ENCODE results near the gene ATG7. TPM values are rescaled to one million over a fixed set of nuclear protein-coding genes. Genes with fewer than 3 reads are reported as not detected.
A peak's percentile ranks its signal among the peaks of the same experiment; 100 is the strongest.

Gene ATG7
- total RNA-seq, 1 experiment from 2014 or later = 36.0 TPM

DNA sequence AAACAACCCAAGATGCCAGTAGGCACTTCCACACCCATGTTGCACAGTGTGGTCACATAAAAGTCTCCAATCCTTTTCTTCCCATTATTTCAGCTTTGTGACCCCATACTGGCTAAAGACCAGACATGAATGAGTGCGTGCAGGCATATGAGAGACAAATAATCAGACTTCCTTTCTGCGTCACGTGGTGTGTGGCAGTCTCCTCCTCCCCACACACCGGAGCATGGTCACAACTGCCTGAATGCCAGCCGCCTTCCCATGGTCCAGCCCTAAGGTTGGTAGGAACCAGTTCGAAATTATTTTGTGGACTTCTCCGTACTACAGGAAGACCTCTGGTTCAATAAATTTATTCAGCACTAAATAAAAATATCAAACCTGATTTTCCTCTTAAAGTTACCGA is 306.0 kb downstream of the ATG7 start:
- Histone ChIP-seq H3K9me3 (ENCODE audit: control insufficient read depth, insufficient read depth, low read depth, low read length) (no peaks in the 10 kb centered on the region), H3K4me3 (ENCODE audit: low read depth in 2 of 2, low read length in 2 of 2) (no peak overlapping the region), H3K4me1 (ENCODE audit: control insufficient read depth, insufficient read depth, low read length) (peaks cover 35% of the 10 kb centered on the region), H3K27me3 (ENCODE audit: control insufficient read depth, insufficient read depth, low read length) (no peaks in the 10 kb centered on the region), H3K36me3 (ENCODE audit: control insufficient read depth, insufficient read depth, low read length) (no peaks in the 10 kb centered on the region), H3K27ac (ENCODE audit: low read length) (peak overlapping the region; percentile 49; the same call in 1 of the 2 replicates)
- TF ChIP-seq TCF7L2 (IDR thresholded peaks at IDR 0.05; ENCODE audit: low read depth, low read length) (no peak), POLR2AphosphoS5 (IDR thresholded peaks at IDR 0.05; ENCODE audit: low read depth, low read length) (no peak), SIN3A (IDR thresholded peaks at IDR 0.05; ENCODE audit: borderline replicate concordance, insufficient read depth, low read depth, low read length) (no peak)
- TF ChIP-seq, protein P1, sequence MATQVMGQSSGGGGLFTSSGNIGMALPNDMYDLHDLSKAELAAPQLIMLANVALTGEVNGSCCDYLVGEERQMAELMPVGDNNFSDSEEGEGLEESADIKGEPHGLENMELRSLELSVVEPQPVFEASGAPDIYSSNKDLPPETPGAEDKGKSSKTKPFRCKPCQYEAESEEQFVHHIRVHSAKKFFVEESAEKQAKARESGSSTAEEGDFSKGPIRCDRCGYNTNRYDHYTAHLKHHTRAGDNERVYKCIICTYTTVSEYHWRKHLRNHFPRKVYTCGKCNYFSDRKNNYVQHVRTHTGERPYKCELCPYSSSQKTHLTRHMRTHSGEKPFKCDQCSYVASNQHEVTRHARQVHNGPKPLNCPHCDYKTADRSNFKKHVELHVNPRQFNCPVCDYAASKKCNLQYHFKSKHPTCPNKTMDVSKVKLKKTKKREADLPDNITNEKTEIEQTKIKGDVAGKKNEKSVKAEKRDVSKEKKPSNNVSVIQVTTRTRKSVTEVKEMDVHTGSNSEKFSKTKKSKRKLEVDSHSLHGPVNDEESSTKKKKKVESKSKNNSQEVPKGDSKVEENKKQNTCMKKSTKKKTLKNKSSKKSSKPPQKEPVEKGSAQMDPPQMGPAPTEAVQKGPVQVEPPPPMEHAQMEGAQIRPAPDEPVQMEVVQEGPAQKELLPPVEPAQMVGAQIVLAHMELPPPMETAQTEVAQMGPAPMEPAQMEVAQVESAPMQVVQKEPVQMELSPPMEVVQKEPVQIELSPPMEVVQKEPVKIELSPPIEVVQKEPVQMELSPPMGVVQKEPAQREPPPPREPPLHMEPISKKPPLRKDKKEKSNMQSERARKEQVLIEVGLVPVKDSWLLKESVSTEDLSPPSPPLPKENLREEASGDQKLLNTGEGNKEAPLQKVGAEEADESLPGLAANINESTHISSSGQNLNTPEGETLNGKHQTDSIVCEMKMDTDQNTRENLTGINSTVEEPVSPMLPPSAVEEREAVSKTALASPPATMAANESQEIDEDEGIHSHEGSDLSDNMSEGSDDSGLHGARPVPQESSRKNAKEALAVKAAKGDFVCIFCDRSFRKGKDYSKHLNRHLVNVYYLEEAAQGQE (IDR thresholded peaks at IDR 0.05; ENCODE audit: insufficient read depth in 1 of 2, low read depth in 2 of 2, low read length in 1 of 2) = no peak
- TF ChIP-seq, protein P2, sequence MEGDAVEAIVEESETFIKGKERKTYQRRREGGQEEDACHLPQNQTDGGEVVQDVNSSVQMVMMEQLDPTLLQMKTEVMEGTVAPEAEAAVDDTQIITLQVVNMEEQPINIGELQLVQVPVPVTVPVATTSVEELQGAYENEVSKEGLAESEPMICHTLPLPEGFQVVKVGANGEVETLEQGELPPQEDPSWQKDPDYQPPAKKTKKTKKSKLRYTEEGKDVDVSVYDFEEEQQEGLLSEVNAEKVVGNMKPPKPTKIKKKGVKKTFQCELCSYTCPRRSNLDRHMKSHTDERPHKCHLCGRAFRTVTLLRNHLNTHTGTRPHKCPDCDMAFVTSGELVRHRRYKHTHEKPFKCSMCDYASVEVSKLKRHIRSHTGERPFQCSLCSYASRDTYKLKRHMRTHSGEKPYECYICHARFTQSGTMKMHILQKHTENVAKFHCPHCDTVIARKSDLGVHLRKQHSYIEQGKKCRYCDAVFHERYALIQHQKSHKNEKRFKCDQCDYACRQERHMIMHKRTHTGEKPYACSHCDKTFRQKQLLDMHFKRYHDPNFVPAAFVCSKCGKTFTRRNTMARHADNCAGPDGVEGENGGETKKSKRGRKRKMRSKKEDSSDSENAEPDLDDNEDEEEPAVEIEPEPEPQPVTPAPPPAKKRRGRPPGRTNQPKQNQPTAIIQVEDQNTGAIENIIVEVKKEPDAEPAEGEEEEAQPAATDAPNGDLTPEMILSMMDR (IDR thresholded peaks at IDR 0.05) = no peak
- in situ Hi-C loops (cut with HindIII; ENCODE audit: low pct_unique_long_range_greater_than_20kb, low sequenced_read_pairs) = no loop called here
- ChIA-PET CTCF (no interaction called here), POLR2A (no interaction called here)
- DNase-seq (ENCODE audit: low read depth, low spot score) (no peak), ATAC-seq (no peak)
- no TSS peak for BruUV-seq (replicated peaks)
- intact Hi-C loops (cut with micrococcal nuclease; ENCODE audit: unreplicated experiment) = no loop called here

DNA sequence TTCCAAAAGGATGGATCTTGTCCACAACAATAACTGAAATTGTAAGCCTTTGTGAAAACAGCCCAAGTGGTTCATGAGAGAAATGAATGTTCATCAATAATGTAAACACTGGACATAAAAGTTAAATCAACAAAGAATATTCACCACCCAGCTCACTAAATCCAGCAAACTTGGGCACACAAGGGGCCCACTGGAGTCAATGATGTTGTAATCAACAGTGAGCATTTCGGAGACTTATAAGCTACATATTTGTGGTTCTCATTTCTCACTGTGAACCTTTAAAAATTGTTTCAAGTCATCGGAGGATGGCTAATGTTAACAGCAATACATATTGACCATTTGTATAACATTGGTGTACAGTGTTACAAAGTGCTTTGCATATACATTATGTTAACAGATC is 308.4 kb downstream of the ATG7 start:
- TF ChIP-seq SIN3A (IDR thresholded peaks at IDR 0.05; ENCODE audit: borderline replicate concordance, insufficient read depth, low read depth, low read length) = no peak
- TF ChIP-seq POLR2AphosphoS5 (IDR thresholded peaks at IDR 0.05; ENCODE audit: low read depth, low read length) = no peak
- no peak for TF ChIP-seq TCF7L2 (IDR thresholded peaks at IDR 0.05; ENCODE audit: low read depth, low read length)
- TF ChIP-seq, protein P2 (IDR thresholded peaks at IDR 0.05) = no peak
- TF ChIP-seq, protein P1 (IDR thresholded peaks at IDR 0.05; ENCODE audit: insufficient read depth in 1 of 2, low read depth in 2 of 2, low read length in 1 of 2) = no peak
- H3K27me3 ChIP-seq (ENCODE audit: control insufficient read depth, insufficient read depth, low read length) = no peaks in the 10 kb centered on the region
- H3K9me3 ChIP-seq (ENCODE audit: control insufficient read depth, insufficient read depth, low read depth, low read length) = no peaks in the 10 kb centered on the region
- ChIA-PET CTCF (no interaction called here), POLR2A (interaction anchor here (0.7 to 1.2 kb wide), 2 partner anchors 17 to 20 kb away, joined by 4 to 8 read pairs; no protein-coding TSS in a partner anchor)
- H3K4me1 ChIP-seq (ENCODE audit: control insufficient read depth, insufficient read depth, low read length) = peaks cover 56% of the 10 kb centered on the region
- in situ Hi-C loops (cut with HindIII; ENCODE audit: low pct_unique_long_range_greater_than_20kb, low sequenced_read_pairs) = no loop called here
- no peak for DNase-seq (ENCODE audit: low read depth, low spot score)
- peak overlapping the region; percentile 95; the same call in 1 of the 2 replicates for H3K27ac ChIP-seq (ENCODE audit: low read length)
- no peaks in the 10 kb centered on the region for H3K36me3 ChIP-seq (ENCODE audit: control insufficient read depth, insufficient read depth, low read length)
- no TSS peak for BruUV-seq (replicated peaks)
- no peak for ATAC-seq
- intact Hi-C loops (cut with micrococcal nuclease; ENCODE audit: unreplicated experiment) = no loop called here
- no peak overlapping the region for H3K4me3 ChIP-seq (ENCODE audit: low read depth in 2 of 2, low read length in 2 of 2)
